GM21390 (cell line): ENCODE measurements around the gene EXOC6.

ENCODE experiments used
- ATAC-seq: cut with Tn5 transposase; IDR thresholded peaks from one replicate; pipeline ENCODE4 v1.9.1; 2021; ENCODE audit not compliant: unreplicated experiment

Gene EXOC6

GRCh38 chr10:92832998-92833650 lies 15.2 kb upstream of the EXOC6 start:
- no peak for ATAC-seq

DNA sequence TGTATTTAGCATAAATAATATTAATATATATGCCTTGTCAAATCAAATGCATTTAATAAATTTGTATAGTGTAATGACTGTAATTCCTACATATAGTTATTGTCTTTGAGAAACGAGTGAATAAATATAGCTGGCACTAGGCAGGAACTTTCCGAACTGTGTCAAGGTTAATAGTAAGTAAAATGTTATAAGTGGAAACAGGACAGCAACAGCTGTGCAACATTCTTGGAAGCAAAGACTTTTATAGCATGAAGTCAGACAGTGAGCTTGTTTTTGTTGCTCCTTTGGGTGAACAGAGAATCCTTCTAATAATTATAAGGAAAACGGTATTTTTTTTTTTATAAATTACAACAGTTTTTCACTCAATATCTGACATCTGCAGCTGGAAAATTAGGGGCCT lies 14.0 kb upstream of the EXOC6 start:
- ATAC-seq = no peak

DNA sequence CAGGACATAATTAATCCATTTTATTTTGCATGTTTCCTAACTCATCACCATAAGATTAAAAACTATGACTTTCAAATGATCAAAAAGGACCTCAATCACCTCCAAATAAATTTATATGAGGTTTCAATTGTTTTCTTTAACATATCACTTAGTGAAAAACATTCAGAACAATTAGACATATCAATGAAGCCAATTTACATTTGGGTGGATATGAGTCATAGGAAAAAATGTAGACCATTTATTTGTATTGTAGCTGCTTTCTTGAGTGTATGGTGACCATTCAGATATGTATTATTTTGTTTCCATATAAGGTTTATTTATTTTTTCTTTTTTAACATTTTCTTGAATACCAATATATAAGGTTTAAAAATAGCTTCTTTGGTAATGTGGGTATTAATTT lies 13.3 kb upstream of the EXOC6 start:
- ATAC-seq = no peak

DNA sequence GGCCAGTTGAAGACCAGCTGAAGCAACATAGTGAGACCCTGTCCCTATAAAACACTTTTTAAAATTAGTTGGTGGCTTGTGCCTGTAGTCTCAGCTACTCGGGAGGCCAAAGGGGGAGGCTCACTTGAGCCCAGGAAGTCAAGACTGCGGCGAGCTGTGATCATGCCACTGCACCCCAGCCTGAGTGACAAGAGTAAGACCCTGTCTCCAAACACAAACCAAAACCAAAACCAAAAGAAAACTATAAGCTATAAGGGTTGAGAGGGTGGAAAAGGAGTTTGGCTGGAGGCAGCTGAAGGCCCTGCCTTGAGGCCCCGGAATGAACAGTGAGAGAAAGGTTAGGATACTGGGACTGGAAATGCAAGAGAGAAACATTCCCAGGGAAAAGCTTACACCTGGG lies 10.9 kb upstream of the EXOC6 start:
- no peak for ATAC-seq

- no peak for ATAC-seq
Observed at GRCh38 chr10:92839191-92840085, 8.9 kb upstream of the EXOC6 start.

DNA sequence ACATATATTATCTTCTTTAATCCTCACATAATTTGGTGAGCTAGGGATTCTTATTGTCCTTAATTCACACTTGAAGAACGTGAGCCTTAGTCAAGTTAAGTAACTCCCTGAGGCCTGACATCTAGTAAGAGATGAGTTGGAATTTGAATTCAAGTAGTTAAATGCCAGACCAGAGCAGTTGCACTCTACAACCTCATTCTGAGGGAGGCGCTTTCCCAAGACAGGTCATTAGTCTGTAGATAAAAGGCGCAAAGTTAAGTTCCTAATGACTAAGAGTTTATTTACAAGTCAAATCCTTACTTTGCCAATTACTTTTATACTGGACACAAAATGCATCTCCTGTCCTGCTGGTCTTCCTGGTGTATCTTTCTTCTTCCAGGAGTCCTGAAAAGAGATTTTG lies 3.6 kb upstream of the EXOC6 start:
- no peak for ATAC-seq

- ATAC-seq = no peak
Observed at GRCh38 chr10:92845921-92846320, 2.4 kb upstream of the EXOC6 start.

DNA sequence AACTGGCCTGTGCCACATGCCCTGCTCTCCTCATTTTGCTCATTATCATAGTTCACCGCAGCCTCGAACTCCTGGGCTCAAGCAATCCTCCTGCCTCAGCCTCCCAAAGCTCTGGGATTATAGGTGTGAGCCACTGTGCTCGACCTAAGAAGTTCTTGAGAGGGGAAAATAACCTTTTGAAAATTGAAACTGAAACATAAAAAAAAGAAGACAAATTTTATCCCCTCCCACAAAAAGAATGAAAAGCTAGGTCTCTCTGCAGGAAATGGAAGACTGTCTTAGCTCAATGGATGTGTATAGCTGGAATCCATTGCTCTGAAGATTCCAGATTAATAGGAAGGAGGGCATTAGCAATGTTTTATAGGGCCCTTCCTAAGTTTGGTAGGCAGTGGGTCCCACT lies 2.0 kb upstream of the EXOC6 start:
- no peak for ATAC-seq

- ATAC-seq = no peak
Observed at GRCh38 chr10:92846854-92847201, 1.5 kb upstream of the EXOC6 start.

- ATAC-seq = no peak
Observed at GRCh38 chr10:92847202-92847864, 987 bp upstream of the EXOC6 start.

GRCh38 chr10:92848037-92848440 lies 281 bp upstream of the EXOC6 start:
- ATAC-seq = no peak

GRCh38 chr10:92849234-92849525 lies 860 bp downstream of the EXOC6 start:
- no peak for ATAC-seq

GRCh38 chr10:92849576-92850090 lies 1.3 kb downstream of the EXOC6 start:
- no peak for ATAC-seq

GRCh38 chr10:92850185-92850584 lies 1.9 kb downstream of the EXOC6 start:
- no peak for ATAC-seq

DNA sequence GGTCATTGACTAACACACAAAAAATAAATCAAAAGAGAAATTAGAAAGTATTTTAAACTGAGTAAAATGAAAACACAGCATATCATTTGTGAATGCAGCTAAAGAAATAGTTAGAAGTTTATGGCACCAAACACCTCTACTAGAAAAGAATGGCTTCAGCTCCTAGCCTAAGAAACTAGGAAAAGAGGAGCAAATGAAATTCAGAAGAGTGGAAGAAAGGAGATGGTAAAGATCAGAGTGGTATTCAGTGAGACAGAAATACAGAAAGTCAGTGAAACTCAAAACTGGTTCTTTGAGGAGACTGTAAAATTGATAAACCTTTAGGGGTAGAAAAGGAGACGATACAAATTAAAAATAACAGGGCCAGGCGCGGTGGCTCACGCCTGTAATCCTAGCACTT lies 2.7 kb downstream of the EXOC6 start:
- no peak for ATAC-seq

DNA sequence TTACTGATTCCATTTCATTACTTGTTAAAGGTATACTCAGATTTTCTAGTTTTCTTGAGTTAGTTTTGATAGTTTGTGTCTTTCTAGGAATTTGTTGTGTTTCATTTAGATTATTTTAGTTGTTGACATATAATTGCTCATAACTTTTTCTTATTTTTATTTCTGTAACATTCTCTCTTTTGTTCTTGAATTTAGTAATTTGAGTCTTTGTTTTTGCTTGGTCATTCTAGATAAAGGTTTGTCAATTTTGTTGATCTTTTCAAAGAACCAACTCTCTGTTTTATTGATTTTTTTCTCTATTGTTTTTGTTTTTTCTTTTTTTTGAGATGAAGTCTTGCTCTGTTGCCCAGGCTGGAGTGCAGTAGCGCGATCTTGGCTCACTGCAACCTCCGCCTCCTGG lies 7.2 kb downstream of the EXOC6 start:
- no peak for ATAC-seq

DNA sequence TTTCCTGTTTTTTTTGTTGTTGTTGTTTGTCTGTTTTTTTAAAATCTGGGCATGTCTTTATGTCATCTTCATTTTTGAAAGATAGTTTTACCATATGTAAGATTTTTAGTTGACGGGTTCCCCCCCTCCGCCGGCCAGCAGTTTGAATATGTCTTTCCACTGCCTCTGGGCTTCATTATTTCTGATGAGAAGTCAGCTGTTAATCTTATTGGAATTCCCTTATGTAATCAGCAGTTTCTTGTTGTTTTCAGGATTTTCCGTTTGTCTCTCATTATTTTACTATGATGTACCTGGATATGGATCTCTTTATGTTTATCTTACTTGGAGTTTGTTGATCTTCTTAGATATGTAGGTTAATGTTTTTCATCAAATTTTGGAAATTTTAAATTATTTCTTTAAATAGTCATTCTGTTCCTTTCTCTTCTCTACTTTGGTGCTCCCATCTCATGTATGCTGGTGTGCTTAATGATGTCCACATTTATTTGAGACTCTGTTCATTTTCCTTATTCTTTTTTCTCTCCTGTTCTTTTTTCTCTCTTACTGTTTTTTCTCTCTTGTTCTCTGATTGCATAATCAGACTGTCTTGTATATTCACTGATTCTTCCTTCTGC lies 9.7 kb downstream of the EXOC6 start:
- ATAC-seq = no peak

- no peak for ATAC-seq
Observed at GRCh38 chr10:92867235-92867634, 18.9 kb downstream of the EXOC6 start.

- ATAC-seq = no peak
Observed at GRCh38 chr10:92868036-92868435, 19.7 kb downstream of the EXOC6 start.

GRCh38 chr10:92868557-92868956 lies 20.2 kb downstream of the EXOC6 start:
- ATAC-seq = no peak

- no peak for ATAC-seq
Observed at GRCh38 chr10:92873029-92873428, 24.7 kb downstream of the EXOC6 start.
